KBM-7 (cell line): ENCODE results near the gene RSAD2.

Experiments
- DNase-seq: peaks from one replicate; pipeline ENCODE4 v3.0.0-alpha.2; 2015
- in situ Hi-C: fragments of 300-500 bp; cut with MboI; formaldehyde crosslinking; loops from 2 replicates; pipeline ENCODE4 v1.14.3; 2020; ENCODE audit warnings: low sequenced_read_pairs, low pct_unique_long_range_greater_than_20kb, mixed read lengths

Gene RSAD2

DNA sequence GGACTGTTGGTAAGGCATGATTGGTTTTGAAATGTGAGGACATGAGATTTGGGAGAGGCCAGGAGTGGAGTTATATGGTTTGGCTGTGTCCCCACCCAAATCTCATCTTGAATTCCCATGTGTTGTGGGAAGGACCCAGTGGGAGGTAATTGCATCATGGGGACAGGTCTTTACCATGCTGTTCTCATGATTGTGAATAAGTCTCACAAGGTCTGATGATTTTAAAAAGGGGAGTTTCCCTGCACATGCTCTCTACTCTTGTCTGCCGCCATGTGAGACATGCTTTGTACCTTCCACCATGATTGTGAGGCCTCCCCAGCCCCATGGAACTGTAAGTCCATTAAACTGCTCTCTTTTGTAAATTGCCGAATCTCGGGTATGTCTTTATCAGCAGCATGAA lies 17.3 kb upstream of the RSAD2 start:
- in situ Hi-C loops = no loop called here
- DNase-seq = no peak

DNA sequence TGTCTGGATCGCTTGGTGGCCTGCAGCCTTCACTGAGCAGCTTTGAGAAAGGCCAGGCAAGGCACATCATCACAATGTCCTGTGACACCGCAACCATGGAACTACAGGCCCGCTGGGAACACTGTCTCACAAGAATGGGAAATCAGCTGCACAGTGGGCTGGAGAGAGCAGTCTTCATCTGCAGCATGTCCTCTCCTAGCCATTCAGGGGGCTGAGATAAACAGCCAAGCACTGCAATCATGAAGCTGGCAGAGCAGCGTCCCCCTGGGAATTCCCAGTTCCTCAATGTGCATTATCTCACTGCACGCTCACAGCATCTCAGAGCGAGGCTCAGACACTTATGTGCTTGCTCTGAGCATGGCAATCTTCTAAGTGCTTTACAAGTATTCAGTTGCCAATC lies 13.8 kb upstream of the RSAD2 start:
- in situ Hi-C loops = no loop called here
- DNase-seq = peak; percentile 53

DNA sequence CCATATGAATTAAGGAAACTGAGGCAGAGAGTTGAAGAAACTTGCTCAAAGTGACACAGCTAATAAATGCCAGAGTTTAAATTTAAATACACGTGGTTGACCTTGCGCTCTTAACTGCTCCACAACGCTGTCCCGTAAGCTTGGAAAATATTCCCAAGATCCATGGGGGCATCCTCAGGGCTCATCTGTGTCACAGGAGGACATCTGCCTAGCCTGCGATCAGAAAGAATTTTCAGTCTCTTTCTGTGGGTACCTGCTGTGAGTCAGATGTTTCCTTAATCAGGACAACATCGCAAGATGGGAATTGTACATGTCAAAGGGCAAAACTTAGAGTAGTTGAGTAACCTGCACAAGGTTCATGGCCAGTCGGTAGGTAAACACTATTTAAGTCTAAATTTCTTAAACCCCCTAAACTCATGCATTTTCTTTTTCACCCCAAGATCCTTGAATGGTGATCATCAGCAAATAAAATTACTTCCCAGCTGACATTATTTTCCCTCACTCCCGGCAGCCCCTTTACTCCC lies 13.3 kb upstream of the RSAD2 start:
- DNase-seq = no peak
- in situ Hi-C loops = no loop called here

DNA sequence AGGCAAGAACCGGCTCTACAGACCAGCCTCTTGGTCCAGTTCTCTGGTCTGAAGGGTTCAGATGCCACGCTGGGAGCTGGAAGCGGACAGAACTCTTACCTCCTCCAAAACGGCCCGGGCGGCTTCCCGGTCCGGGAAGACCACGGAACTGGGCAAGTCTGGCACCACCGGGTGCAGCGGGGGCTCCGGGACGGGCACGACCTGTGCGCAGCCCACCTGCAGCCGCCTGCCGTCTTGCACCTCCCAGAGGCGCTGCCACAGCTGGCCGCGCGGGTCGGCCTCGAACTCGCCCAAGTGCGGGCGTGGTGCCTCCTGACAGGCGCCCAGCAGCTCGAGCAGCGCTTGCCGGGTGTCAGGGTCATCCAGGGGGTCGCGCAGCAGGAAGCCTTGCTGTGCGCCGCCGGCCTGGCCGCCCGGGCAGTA lies 12.6 kb upstream of the RSAD2 start:
- peak; percentile 46 for DNase-seq
- in situ Hi-C loops = no loop called here

DNA sequence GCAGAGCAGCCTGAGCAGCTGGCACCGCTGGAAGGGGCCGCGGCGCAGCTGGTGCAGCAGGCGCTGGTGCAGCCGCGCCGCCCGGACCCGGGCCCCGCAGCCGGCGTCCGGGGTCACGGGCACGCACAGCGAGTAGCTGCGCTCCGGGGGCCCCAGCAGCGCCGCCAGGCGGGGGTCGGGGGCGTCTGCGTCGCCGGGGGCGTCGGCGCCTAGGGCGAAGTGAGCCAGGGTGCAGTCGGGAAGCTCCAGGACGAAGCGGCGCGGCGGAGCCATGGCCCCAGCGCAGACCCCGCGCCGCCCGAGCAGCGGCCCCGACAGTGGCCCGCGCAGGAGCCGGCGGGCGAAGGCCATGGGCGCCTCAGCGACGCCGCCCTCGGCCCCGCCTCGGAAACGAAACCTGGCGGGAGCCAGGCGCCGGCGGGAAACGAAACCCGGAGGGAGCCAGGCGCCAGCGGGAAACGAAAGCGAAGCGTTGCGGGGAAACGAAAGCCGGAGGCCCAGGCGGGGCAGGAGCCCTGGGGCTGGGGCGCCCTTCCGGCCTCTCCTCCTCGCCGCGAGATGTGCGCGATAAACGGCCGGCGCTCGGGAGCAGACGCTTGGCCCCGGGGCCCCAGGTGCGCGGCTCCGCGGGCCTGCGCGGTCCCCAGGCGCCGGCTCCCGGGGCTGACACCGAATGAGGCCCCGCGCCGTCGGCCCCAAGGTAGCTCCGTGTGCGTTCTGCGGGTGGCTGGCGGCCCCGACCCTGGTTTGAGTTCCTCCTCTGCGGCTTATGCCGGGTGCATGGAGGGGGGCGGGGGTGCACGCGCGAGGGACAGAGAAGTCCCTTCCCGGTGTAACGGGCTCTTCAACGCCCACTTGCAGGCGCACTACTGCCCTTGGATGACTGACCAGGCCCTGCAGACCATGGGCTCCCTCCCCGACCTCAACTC lies 12.0 kb upstream of the RSAD2 start, which contains the start of gene CMPK2:
Gene CMPK2 (minus strand): TSS at position 562 of the 929 bp plus-strand sequence. CDS start 211 bp downstream, at position 351.
- in situ Hi-C loops = no loop called here
- DNase-seq = peak; percentile 74

DNA sequence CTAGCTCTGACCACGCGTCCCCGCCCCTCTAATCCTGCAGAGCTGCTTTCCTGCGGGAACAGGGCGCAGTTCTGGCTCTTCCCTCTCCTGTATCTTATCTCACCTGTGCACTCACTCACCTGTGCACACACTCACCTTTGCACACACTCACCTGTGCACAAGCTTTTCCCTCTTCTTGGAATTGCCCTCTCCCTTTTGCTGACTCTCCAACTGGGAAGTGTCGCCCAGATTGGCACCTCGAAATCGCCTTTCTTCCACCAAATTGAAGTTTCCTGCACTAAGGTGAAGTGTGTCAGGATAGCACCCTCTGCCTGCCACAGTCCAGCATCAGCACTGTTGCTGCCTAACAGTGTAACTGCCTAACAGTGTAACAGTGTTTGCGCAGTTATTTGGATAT lies 11.3 kb upstream of the RSAD2 start:
- peak; percentile 63 for DNase-seq
- in situ Hi-C loops = no loop called here

DNA sequence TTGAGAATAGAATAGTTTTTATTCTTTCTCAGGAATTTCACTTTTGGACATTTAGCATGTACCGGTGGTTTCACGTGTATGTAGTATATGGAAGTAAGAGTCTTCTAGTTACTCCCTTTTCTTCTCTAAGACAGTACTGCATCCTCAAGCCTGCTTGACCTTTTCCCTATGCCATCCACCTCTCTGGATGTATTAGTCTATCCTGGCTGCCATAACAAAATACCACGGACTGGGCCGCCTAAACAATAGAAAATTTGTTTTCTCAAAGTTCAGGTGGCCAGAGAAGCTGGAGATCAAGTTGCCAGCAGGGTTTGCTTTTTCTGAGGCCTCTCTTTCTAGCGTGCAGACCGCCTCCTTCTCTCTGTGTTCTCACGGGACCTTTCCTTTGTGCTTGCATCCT lies 10.6 kb upstream of the RSAD2 start:
- in situ Hi-C loops = no loop called here

DNA sequence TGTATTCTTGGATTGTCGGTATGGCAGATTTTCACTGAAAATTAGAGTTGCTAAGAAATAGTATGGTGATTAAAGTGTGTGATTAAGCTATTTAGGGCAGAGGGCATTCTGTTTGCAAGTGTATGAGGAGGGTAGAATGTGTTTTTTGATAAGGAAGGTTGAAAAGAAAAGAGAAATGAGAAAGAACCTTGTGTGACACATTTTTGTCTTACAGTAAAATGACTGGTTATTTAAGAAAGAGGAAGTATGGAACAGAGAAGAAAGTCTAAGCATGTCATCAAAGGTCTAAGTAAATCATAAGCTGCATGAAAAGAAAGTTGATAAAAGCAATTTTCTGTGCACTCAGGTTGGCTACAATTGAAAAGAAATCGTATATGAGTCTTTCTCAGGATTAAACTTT lies 5.2 kb upstream of the RSAD2 start:
- in situ Hi-C loops = no loop called here

More for the DNA sequence above, 10.6 kb upstream of the RSAD2 start:
- DNase-seq = no peak

DNA sequence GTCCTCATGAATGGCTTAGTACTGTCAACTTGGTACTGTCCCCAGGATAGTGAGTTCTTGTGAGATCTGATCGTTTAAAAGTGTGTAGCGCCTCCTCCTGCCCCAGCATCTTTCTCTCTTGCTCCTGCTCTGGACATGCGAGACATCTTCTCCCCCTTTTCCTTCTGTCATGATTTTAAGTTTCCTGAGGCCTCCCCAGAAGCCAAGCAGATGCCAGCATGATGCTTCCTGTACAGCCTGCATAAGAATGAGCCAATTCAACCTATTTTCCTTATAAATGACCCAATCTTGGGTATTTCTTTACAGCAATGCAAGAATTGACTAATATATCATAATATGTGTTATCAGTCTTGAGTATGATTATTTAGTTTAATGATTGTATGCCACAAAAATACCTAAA lies 3.5 kb upstream of the RSAD2 start:
- DNase-seq = no peak
- in situ Hi-C loops = no loop called here

More for the DNA sequence above, 5.2 kb upstream of the RSAD2 start:
- DNase-seq = peak; percentile 67

DNA sequence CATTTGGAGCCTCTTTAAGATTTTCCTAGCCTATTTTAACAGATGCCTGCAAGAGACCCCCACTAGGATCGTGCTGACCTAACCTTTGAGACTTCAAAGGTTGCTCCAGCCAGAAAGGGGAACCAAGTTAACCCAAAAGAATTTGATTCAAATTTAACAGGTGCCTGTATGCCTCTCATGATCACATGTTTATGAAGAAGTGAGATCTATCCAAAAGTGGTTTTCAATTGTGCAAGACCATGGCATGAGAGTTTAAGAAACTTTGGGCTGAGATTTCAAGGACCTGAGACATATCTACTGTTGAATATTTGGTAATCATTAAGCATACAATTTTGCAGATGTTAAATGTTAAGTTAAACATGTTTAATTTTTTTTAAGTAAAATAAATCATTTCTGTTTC lies 1.3 kb upstream of the RSAD2 start:
- no peak for DNase-seq
- in situ Hi-C loops = no loop called here

DNA sequence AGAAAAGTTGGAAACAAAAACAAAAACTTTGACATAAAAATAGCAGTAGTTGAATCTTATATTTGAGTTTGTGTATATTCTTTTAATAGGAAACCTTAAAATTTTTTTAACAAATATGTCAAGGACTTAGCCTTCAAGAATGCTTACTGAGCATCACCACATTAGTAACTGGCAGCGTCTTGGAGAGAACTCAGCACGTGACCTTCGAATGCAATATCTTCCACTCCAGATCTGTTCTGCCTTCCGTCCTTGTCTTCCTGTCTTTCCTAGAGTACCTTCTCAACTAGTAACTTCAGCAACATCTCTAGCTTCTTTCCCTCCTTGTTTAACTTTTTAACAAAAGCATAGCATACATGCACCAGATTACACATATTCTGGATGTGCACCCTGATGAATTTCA lies 972 bp downstream of the RSAD2 start:
- in situ Hi-C loops = no loop called here
- DNase-seq = no peak

DNA sequence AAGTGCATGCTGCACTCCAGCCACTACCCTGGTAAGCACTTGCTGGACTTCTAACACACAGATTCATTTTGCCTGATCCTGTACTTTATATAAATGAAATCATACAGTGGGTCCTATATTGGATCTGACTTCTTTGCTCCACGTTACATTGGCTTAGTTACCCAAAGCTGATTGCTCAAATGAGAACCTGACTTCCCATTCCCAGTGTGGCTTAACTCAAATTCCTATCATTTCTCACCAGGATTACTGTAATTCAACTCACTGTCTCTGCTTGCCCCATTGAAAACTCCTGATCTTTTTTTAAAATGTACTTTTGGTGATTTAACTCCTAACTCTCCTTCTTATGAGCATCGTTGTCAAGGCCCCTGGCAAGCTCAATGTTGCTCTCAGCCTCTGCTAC lies 1.4 kb downstream of the RSAD2 start:
- DNase-seq = no peak
- in situ Hi-C loops = no loop called here

DNA sequence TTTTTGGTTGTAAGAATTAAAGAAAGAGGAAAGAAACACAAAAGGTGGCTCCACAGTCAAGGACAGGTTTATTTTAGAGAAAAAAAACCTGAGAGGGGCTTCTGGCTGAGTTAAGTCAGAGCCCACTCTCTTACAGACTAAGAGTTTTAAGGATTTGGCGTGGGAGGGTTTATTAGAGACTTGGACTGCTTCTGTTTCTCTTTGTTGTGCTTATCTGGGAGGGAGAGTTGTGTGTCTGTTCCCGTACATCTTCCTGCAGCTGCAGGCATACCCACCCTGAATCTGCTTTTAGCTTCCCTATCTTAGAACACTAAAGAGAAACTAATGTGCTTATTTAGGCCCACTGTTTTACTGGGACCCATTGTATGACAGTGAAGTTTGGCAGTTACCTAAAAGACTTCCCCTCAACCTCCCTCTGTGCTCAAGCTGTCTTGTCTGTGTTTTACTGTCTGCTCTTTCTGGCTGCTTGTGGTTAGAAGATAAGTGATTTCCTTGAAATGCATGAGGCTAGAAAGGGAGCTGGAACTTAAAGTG lies 2.7 kb downstream of the RSAD2 start:
- DNase-seq = peak; percentile 98

DNA sequence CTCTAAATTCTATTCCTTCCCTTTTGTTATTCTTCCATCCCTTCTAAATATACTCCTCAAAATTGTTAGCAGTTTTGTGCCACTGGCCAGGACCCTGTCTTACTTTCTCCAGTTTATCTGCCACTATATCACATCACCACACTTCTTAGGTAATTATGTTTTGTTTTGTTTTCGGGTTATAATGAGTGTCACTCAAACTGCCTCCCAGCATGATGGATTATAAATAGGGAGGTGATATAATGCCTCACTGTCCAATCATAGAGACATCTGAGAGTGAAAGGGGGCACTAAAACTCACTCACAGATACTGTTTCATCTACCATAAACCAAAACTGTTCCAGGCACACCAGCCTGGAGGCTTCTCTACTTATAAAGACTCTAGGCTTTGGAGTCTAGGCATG lies 3.5 kb downstream of the RSAD2 start:
- in situ Hi-C loops = no loop called here
- peak; percentile 61 for DNase-seq

More for the DNA sequence above, 2.7 kb downstream of the RSAD2 start:
- in situ Hi-C loops = no loop called here

DNA sequence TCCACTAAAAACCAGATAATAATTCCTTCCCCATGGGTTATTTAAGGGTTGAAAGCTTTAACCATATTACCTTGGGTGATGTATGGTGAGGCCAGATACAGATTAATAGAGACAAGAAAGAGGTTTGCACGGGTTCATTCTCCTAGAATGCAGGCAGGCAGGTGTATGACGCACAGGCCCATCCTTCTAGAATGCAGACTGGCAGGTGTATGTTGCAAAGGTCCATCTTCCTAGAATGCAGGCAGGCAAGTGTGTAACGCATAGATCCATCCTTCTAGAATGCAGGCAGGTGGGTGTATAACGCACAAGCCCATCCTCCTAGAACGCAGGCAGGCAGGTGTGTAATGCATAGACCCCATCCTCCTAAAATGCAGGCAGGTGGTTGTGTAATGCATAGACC lies 3.9 kb downstream of the RSAD2 start:
- no peak for DNase-seq
- in situ Hi-C loops = no loop called here

DNA sequence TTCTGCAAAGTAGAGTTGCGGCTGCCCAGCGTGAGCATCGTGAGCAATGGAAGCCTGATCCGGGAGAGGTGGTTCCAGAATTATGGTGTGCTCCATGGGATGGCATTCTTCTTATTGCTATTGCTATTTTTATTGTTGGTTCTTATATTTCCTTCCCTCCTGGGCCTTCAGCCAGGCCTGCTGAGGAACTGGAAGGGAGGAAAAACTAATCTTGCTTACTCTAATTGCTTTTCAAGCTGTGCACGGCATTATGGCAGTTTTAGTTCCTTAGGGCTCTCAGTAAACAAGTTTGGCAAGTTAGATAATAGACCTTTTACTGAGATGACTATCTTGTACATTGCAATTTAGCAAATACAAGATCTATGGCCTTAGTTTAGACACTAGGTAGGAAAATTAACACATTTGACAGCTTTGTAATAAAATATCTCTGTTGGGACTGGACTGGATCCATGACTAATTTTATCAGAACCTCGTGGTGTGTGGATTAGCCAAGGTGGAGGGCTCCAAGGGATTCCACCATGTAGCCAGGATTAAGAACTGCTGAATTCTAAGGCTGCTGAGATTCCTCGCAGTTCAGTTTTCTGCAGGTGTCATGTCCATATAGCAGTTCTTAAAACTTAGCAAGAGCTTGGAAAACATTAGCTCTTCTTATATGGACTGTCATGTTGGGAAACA lies 6.0 kb downstream of the RSAD2 start:
- DNase-seq = peak; percentile 66
- in situ Hi-C loops = no loop called here

DNA sequence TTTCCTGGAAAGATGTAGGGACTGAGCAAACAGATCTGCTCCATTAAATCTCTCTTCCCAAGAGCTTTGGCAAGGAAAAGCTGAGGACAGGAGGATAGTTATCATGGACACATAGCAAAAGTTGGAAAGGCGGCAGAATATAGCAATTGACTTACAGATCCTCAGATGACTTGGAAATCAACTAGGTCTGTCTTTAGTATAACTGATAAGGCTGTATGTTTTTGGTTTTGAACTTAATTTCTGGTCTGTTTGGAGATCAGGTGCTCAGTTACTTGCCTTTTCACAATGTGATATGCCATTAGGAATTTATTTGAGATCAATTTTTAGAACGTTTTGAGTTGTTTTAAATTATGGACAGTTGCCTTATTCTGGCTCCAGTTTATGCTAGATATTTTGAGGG lies 8.0 kb downstream of the RSAD2 start:
- in situ Hi-C loops = no loop called here

DNA sequence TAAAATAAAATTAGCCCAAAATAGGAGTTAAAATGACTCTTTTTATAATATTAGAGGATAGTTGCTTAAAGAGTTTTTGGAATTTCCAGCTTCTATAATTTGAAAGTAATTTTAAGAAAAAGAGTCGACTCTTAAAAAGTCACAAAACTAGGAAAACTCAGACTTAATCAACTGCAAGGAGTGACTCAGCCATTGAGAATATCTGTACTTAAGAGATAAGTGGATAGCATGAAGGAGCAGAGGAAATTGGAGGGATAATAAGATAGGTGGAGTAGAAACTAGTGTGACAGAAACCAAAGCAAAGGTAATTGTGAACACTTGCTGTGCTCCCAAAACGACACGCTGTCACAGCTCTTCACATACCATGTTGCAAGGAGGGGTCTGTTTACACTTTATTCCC lies 8.4 kb downstream of the RSAD2 start:
- no peak for DNase-seq
- in situ Hi-C loops = no loop called here

More for the DNA sequence above, 8.0 kb downstream of the RSAD2 start:
- DNase-seq = no peak

DNA sequence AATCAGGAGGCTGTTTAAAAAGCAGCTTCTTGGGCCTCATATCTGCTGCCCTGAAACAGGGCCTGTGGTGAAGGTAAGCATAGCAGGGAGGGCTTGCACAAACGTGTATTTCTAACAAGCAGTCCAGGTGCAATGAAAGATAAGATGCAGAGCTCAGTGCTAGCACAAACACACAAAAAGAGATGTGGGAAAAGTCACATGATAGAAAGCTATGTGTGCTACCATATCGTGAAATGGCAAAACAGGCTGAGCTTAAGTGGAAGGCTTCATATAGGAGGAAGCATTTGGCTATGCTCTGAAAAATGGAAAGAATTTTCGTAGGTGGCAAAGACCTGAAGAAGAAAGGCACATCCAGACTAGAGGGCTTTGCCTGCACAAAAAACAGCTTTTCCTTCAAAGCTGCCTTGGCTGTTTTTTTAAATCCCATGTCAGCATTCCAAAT lies 10.2 kb downstream of the RSAD2 start:
- in situ Hi-C loops = no loop called here
- DNase-seq = peak; percentile 50

DNA sequence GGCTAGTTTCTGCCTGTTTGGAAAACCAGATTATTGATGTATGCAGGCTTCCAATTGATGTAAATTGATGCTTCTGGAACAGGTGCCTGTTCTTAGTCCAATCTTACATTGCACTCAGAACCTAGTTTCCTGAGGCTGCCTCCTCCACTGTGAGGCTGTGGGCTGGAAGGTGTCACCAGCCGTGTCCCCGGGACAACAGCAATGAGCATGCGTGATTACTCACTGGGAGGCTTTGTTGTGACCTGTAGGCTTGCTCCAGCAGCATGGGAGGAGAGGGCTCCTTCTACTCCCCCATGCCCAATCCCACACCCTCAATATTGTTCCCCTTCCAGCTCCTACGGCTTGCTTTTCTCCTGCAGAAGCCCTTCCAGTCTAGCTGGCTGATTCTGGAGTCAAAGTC lies 11.1 kb downstream of the RSAD2 start:
- in situ Hi-C loops = no loop called here

More for the DNA sequence above, 11.1 kb downstream of the RSAD2 start:
- no peak for DNase-seq
